Activated CD4-positive, alpha-beta T cell treated with anti-CD3 and anti-CD28 coated beads, Interleukin-2, amount 10 ng/mL, durations not matched to agents 7 days and 5 days (primary cell): ENCODE data around the gene SNRPA1. TPM values are rescaled to one million over a fixed set of nuclear protein-coding genes. Genes with fewer than 3 reads are reported as not detected.

Experiments
- CTCF ChIA-PET: fragments of 350-600 bp; sonication (Branson Sonifier 250); formaldehyde crosslinking; loops from one replicate; lab custom pipeline; 2021; ENCODE audit warnings: antibody characterized with exemption; lab: Charles Lee
- POLR2A ChIA-PET: fragments of 350-600 bp; sonication (Branson Sonifier 250); formaldehyde crosslinking; loops from one replicate; lab custom pipeline; 2021; ENCODE audit warnings: antibody characterized with exemption; lab: Charles Lee
- DNase-seq: peaks from one replicate; pipeline ENCODE4 v3.0.0-alpha.2; 2020
- H3K27ac Mint-ChIP-seq: one replicate; pipeline ENCODE4 v1.8.0; 2021; ENCODE audit warnings: mild to moderate bottlenecking, moderate library complexity, mixed read lengths
- H3K27me3 Mint-ChIP-seq: one replicate; pipeline ENCODE4 v1.8.0; 2021; ENCODE audit warnings: mixed read lengths
- H3K36me3 Mint-ChIP-seq: one replicate; pipeline ENCODE4 v1.8.0; 2021; ENCODE audit warnings: low read depth, mixed read lengths
- H3K4me1 Mint-ChIP-seq: one replicate; pipeline ENCODE4 v1.8.0; 2021; ENCODE audit warnings: mixed read lengths
- H3K4me3 Mint-ChIP-seq: one replicate; pipeline ENCODE4 v1.8.0; 2021; ENCODE audit warnings: mild to moderate bottlenecking, moderate library complexity, mixed read lengths
- H3K9me3 Mint-ChIP-seq: one replicate; pipeline ENCODE4 v1.8.0; 2021; ENCODE audit warnings: mixed read lengths
- total RNA-seq, 2 experiments: library from RNA; stranded (reverse); gene quantifications; one replicate each; pipeline ENCODE4 v1.2.3, GENCODE V29; 2021

The SNRPA1 gene
- total RNA-seq, 2 experiments from 2014 or later, result 92.8 to 109 TPM

DNA sequence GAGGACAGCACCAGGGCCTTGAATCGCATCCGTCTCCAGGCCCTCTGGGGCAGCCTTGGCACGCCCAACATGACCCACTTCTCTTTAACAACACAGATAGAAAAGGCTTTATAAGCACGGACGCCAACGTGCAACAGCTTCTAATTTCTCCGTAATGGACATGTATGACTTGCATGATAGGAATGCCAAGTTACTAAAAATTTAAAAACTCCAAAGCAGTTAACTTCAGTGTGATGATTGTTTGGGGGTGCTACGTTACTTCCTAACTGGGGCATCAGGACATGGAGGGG lies 30.9 kb upstream of the SNRPA1 start:
- H3K9me3 Mint-ChIP-seq, result no peaks in the 10 kb centered on the region
- no peaks in the 10 kb centered on the region for H3K27me3 Mint-ChIP-seq
- H3K36me3 Mint-ChIP-seq, result no peaks in the 10 kb centered on the region
- peaks cover 7% of the 10 kb centered on the region for H3K4me1 Mint-ChIP-seq
- POLR2A ChIA-PET, result no interaction called here
- CTCF ChIA-PET, result no interaction called here
- no peak overlapping the region for H3K4me3 Mint-ChIP-seq
- no peak overlapping the region for H3K27ac Mint-ChIP-seq
- DNase-seq, result no peak

- H3K27ac Mint-ChIP-seq, result no peak overlapping the region
- no peaks in the 10 kb centered on the region for H3K27me3 Mint-ChIP-seq
- no peak for DNase-seq
- H3K4me3 Mint-ChIP-seq, result no peak overlapping the region
- POLR2A ChIA-PET, result no interaction called here
- H3K9me3 Mint-ChIP-seq, result no peaks in the 10 kb centered on the region
- H3K4me1 Mint-ChIP-seq, result peaks cover 13% of the 10 kb centered on the region
- H3K36me3 Mint-ChIP-seq, result no peaks in the 10 kb centered on the region
- CTCF ChIA-PET, result no interaction called here
Measured at GRCh38 chr15:101325263-101326025, 30.4 kb upstream of the SNRPA1 start.

DNA sequence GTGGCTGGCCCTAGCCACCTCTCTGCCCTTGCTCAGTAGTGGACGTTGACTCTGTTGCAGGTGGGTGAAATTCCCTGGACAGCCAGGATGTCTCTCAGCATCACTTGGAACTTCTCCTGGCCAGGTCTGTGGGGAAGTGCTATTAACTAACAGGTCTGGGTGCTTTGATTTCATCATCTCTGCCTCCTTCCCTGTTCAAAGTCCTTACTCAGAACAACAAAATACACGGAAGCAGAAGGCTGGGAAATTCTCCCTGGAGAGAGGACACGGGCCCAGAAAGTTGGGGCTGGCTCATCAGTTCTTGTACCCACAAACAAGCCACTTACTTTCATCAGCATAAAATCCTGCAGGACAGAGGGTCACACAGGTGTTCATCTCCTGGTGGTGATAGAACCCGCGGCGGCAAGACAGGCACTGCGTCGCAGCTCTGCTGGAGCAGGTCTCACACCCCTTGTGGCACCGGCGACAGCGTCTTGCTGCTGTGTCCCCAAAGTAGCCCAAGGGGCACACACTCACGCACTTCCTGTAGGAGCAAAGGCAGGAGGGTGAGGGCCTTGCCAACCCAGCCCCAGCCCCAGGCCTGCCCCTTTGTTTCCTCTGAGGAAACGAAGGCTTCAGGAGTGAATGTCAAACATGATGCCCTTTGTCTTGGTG lies 29.6 kb upstream of the SNRPA1 start:
- no peak for DNase-seq
- Mint-ChIP-seq H3K27ac (no peak overlapping the region), H3K9me3 (no peaks in the 10 kb centered on the region), H3K4me1 (peaks cover 19% of the 10 kb centered on the region), H3K27me3 (no peaks in the 10 kb centered on the region), H3K4me3 (no peak overlapping the region), H3K36me3 (no peaks in the 10 kb centered on the region)
- ChIA-PET POLR2A (no interaction called here), CTCF (no interaction called here)

DNA sequence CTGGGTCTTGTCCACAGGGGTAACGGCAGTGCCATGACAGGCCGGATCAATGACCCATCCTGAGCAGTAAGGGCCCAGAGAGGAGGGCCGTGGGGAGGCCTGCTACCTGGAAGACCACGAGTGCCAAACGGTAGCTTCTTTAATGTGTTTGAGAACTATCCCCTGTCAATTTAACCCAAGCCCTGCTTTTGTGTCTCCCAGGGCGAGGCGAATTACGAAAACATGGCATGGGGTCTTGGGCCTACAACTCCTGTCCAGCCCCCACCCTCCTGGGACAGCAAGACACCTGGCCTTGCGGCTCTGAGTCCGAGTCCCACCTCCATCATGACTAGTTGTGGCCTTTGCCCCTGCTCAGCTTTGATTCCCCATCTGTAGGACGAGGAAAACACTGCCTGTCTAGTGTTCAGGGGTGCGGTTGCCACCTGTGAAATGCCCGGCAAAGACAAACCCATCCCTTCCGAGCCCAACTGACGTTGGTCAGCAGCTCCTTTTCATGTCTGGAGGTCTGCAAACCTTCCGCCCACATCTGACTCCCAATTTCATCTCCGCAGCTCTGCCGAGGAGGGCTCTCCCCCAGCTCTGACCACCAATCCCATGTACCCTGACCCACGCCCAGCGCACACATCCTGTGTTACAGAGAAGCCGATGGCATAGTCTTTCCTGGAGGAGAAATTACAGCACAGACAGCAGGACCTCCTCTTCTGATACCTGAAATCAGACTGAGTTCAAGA lies 28.9 kb upstream of the SNRPA1 start:
- H3K27me3 Mint-ChIP-seq, result no peaks in the 10 kb centered on the region
- CTCF ChIA-PET, result interaction anchor here (0.6 kb wide), 2 partner anchors 15 to 94 kb away, joined by 3 to 5 read pairs; no protein-coding TSS in a partner anchor
- POLR2A ChIA-PET, result no interaction called here

DNA sequence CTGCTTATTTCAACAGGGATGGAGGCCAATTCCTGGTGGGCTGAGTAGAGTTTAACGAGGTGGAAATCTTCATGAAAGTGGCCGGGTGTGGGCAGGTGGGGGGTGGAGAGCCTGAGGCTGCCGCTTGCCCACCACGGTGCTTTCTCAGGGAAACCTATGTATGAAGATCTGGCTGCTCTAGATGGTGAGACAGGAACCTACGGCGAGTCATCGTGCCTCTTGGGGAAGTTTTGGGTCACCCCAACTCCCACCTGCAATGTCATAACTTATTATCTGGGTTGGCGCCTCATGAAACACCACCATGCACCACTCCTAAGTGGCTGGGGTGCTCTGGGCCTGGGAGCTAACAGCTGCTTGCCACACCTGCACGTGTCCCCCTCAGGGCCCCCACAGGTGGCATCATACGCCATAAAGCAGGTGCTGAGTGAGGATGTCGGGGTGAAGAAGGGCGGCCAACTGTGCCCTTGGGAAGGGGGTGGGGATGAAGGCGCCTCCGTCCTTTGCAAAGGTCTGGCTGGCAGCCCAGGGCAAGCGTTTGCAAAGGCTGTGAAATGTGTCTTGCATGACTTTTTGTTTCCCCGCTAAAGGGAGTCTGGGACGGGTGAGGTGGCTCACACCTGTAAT lies 27.9 kb upstream of the SNRPA1 start:
- H3K4me3 Mint-ChIP-seq, result no peak overlapping the region
- DNase-seq, result no peak
- no peaks in the 10 kb centered on the region for H3K27me3 Mint-ChIP-seq
- no peaks in the 10 kb centered on the region for H3K9me3 Mint-ChIP-seq
- POLR2A ChIA-PET, result no interaction called here
- H3K4me1 Mint-ChIP-seq, result peaks cover 20% of the 10 kb centered on the region
- no peaks in the 10 kb centered on the region for H3K36me3 Mint-ChIP-seq
- CTCF ChIA-PET, result interaction anchor here (0.5 to 3.5 kb wide), 3 partner anchors 10 to 18 kb away, joined by 3 to 33 read pairs (median 5); no protein-coding TSS in a partner anchor
- H3K27ac Mint-ChIP-seq, result peak overlapping the region; percentile 5

More for the DNA sequence above, 28.9 kb upstream of the SNRPA1 start:
- Mint-ChIP-seq H3K27ac (no peak overlapping the region), H3K4me3 (no peak overlapping the region), H3K36me3 (no peaks in the 10 kb centered on the region), H3K4me1 (peaks cover 20% of the 10 kb centered on the region), H3K9me3 (no peaks in the 10 kb centered on the region)
- DNase-seq, result no peak

DNA sequence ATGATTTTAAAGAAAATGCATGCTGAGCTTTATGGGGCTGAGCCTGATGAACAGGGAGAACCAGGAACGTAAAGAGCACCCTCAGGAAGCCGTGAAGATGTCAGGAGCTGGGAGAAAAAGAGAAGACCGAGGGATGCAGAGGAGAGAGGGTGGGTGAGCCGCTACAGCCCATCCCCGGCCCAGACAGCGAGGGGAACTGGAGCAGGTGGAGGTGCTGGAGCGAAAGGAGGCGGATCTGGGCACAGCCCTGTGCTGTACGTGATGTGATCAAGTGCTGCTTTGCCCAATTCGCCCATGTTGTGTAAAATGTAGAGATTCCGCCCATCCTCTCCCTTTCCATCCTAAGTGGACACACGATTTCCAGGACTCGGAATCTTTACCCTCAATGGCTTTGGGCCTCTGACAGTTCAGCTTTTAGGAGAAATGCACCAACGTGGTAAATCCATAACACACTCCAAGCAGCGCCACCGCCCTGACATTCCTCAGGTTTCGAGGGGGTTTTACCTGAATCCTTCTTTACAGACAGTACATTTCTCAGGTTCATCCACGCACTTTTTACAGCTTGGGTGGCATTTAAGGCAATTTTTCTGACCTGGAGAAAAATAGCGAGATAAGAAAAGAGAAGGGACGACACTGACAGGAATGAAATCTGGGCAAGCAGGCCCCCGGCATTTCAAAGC lies 27.1 kb upstream of the SNRPA1 start:
- H3K4me1 Mint-ChIP-seq, result peaks cover 20% of the 10 kb centered on the region
- ChIA-PET CTCF (interaction anchor here (1.4 to 3.5 kb wide), 2 partner anchors 11 to 13 kb away, joined by 3 to 33 read pairs; no protein-coding TSS in a partner anchor), POLR2A (no interaction called here)
- H3K27ac Mint-ChIP-seq, result peak overlapping the region; percentile 11
- DNase-seq, result no peak
- H3K27me3 Mint-ChIP-seq, result no peaks in the 10 kb centered on the region
- no peak overlapping the region for H3K4me3 Mint-ChIP-seq
- no peaks in the 10 kb centered on the region for H3K36me3 Mint-ChIP-seq
- no peaks in the 10 kb centered on the region for H3K9me3 Mint-ChIP-seq

DNA sequence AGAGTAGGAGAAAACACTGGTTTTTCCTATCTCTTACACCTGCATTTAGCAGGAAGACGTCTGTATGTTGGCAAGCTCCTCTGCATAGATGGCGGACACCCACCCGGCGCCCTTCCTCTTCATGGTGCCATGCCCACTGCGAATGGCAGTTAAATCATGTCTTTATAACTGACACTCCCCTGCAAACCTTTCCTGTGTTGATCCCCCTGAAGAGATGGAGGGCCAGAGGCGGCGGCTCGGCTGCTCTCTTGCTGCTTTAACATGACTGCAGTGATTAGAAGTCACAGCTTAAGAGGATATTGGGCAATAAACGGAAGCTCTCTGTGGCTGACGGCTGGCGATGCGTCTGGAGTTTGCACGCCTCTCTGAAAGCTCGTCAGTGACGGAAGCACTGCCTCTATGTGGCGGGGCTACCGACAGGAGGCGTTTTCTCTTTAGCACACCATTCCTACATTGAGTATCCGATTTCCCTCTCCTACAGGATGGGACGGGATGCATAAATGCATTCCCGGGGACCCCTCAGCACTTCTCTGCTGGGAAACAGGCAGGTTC lies 25.5 kb upstream of the SNRPA1 start:
- Mint-ChIP-seq H3K4me3 (peak overlapping the region; percentile 64), H3K27ac (peak overlapping the region; percentile 91), H3K9me3 (no peaks in the 10 kb centered on the region), H3K27me3 (no peaks in the 10 kb centered on the region), H3K4me1 (peaks cover 20% of the 10 kb centered on the region), H3K36me3 (no peaks in the 10 kb centered on the region)
- ChIA-PET CTCF (interaction anchor here (0.7 to 4.3 kb wide), 17 partner anchors 9 to 321 kb away, joined by 3 to 33 read pairs (median 5); partner anchors contain the start of gene SNRPA1), POLR2A (interaction anchor here (0.6 to 1.1 kb wide), 3 partner anchors 17 to 114 kb away, joined by 3 to 4 read pairs (median 3); partner anchors contain the start of gene SNRPA1)
- peak; percentile 77 for DNase-seq

GRCh38 chr15:101318839-101319238 lies 23.8 kb upstream of the SNRPA1 start:
- ChIA-PET CTCF (interaction anchor here (0.7 to 4.3 kb wide), 6 partner anchors 9 to 319 kb away, joined by 3 to 28 read pairs (median 3); partner anchors contain the start of gene SNRPA1), POLR2A (no interaction called here)
- Mint-ChIP-seq H3K36me3 (no peaks in the 10 kb centered on the region), H3K4me1 (peaks cover 20% of the 10 kb centered on the region), H3K9me3 (no peaks in the 10 kb centered on the region), H3K4me3 (no peak overlapping the region), H3K27ac (peak overlapping the region; percentile 42), H3K27me3 (no peaks in the 10 kb centered on the region)
- DNase-seq, result no peak

DNA sequence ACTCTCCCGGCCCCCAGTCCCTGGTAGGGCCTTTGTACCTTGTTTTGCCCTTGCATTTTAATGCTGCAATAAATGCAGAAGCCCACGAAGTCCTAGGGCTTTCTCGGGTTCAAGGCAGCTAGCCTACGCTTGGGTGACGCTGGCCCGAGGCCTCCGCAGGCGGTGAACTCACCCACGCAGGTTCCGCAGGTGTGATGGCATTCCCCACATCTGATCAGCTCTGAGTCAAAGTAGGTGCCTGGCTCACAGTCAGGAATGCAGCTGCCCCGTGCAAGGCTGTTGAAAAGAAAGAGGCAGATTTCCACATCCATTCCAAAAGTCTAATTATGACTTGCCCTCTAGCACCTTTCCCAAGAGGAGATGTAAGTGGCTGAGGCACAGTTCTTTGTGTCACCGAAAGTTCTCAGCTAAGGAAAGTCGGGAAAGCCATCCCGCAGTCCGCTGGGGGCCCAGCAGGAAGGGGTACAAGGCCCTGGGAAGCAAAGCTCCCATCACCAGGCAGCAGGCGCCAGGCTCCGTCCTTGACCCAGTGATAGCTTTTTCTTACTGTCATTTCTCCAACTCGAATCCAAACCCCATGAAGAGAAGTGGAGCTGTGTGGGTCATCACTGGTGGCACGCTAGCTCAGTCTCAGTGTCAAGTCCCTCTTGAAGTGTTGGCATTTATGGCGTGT lies 23.2 kb upstream of the SNRPA1 start:
- DNase-seq, result no peak
- H3K27ac Mint-ChIP-seq, result no peak overlapping the region
- POLR2A ChIA-PET, result no interaction called here
- CTCF ChIA-PET, result interaction anchor here (0.7 to 4.3 kb wide), 7 partner anchors 9 to 319 kb away, joined by 3 to 28 read pairs (median 3); partner anchors contain the start of gene SNRPA1
- no peak overlapping the region for H3K4me3 Mint-ChIP-seq
- peaks cover 20% of the 10 kb centered on the region for H3K4me1 Mint-ChIP-seq
- H3K9me3 Mint-ChIP-seq, result no peaks in the 10 kb centered on the region
- no peaks in the 10 kb centered on the region for H3K27me3 Mint-ChIP-seq
- H3K36me3 Mint-ChIP-seq, result no peaks in the 10 kb centered on the region

GRCh38 chr15:101317336-101317872 lies 22.4 kb upstream of the SNRPA1 start:
- Mint-ChIP-seq H3K27me3 (no peaks in the 10 kb centered on the region), H3K27ac (no peak overlapping the region), H3K4me1 (peaks cover 20% of the 10 kb centered on the region), H3K36me3 (no peaks in the 10 kb centered on the region), H3K9me3 (no peaks in the 10 kb centered on the region), H3K4me3 (no peak overlapping the region)
- no peak for DNase-seq
- CTCF ChIA-PET, result interaction anchor here (0.7 to 4.3 kb wide), 4 partner anchors 11 to 140 kb away, joined by 3 to 28 read pairs (median 5); no protein-coding TSS in a partner anchor
- POLR2A ChIA-PET, result interaction anchor here (0.6 kb wide), 1 partner anchor 1290 kb away, joined by 3 read pairs; no protein-coding TSS in a partner anchor

DNA sequence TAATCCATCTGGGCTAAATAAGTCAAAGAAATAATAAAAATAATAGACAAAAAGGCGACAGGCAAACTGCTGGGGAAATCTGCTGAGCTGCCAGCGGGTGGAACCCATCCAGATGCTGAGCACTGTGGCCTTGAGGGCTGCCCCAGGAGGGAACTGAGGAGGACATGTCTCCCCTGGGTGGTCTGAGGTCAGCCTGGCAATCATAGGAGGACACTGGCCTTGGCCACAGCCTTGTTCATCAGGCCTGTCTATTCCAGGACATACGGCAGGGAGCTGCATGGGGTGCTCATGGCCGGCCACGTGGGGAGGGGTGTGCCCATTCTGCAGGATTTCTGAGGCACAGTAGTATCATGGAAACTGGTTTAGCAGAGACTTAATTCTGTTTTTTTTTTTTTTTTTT lies 21.5 kb upstream of the SNRPA1 start:
- Mint-ChIP-seq H3K27ac (no peak overlapping the region), H3K27me3 (no peaks in the 10 kb centered on the region), H3K9me3 (no peaks in the 10 kb centered on the region), H3K4me1 (peaks cover 18% of the 10 kb centered on the region), H3K36me3 (no peaks in the 10 kb centered on the region), H3K4me3 (no peak overlapping the region)
- DNase-seq, result no peak
- CTCF ChIA-PET, result interaction anchor here (0.7 to 1.0 kb wide), 4 partner anchors 12 to 185 kb away, joined by 3 to 4 read pairs (median 3); no protein-coding TSS in a partner anchor
- POLR2A ChIA-PET, result no interaction called here
